Measurements from ENCODE around the gene AP2S1.
"Not testable (repeated sequence)": the region's sequence is repeated elsewhere in the genome, so short reads cannot be mapped to it uniquely, and the experiment has no call there.

AP2S1 gene

DNA sequence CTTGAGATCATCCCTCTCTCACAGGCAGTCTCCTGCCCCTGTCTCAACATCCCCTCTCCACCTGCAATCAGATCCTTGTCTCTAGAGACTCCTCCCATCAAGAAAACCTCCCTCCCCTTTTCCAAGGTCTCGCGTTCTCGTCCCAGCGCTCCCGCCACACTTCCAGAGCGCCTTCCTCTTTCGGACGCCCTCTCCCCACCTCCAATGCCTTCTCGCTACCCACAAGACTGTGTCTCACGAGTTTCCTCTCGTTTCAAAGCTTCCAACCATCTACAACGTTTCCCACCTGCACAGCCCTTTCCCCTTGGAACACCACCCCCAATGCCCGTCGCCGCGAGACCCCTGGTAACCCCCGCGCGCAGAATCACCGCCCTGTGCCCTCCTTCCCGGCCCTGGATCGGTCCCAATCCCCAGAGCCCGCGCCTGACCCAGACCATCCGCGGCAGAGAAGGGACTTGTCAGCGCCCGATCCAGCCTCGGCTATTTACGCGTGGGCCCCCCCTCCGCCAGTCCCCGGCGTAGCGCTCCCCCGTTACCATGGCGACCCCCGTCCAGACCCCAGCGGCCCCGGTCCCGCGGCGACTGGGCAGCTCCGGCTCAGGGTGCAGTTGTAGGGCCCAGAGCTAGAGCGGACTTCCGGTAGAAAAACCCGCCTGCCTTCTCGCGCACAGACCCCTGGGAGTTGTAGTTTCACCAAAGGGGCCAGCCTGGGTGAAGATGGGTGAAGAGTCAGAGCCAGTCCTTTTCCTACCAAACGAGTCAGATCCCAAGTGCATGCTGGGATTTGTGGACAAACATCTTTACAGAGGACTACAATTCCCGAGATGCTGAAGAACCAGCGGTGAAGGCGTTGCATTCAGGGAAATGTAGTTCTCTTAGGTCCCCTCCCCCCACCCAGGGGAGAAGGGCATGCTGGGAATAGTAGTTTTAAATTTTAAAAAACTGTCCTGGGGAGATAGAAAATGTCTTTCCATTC, at the start of gene AP2S1:
TSS of gene AP2S1 (minus strand) at position 619 of the 976 bp plus-strand sequence. CDS start at position 539, 80 bp downstream.
- Mint-ChIP-seq H3K9me3 (no peaks in the 10 kb centered on the region), H3K27ac (peak within 1 kb of the TSS; percentile 74), H3K36me3 (peaks cover 5% of the 10 kb centered on the region), H3K4me3 (peak within 1 kb of the TSS; percentile 94), H3K4me1 (peaks cover 25% of the 10 kb centered on the region), H3K27me3 (no peaks in the 10 kb centered on the region)
- ATAC-seq (ENCODE audit: low read depth) = peak; percentile 89
- DNase-seq (ENCODE audit: low spot score in 2 of 2) = peak; percentile 85 to 89

DNA sequence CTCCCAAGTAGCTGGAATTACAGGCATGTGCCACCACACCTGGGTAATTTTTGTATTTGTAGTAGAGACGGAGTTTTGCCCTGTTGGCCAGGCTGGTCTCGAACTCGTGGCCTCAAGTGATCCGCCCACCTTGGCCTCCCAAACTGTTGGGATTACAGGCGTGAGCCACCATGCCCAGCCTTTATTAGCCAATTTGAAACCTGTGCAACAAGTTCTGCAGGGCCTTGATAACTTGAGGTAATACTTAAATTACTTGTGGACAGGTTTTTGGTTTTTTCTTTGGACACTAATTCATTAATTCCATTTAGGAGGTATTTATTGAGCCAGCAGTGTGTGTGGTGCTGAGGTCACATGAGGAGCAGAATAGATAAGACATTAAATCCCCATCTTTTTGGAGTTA, 49.7 kb upstream of the AP2S1 start:
- Mint-ChIP-seq H3K9me3 (no peaks in the 10 kb centered on the region), H3K36me3 (peaks cover 2% of the 10 kb centered on the region), H3K27ac (no peak overlapping the region), H3K27me3 (no peaks in the 10 kb centered on the region), H3K4me1 (peaks cover 46% of the 10 kb centered on the region), H3K4me3 (no peak overlapping the region)
- DNase-seq (ENCODE audit: low spot score in 2 of 2) (no peak), ATAC-seq (ENCODE audit: low read depth) (no peak)

DNA sequence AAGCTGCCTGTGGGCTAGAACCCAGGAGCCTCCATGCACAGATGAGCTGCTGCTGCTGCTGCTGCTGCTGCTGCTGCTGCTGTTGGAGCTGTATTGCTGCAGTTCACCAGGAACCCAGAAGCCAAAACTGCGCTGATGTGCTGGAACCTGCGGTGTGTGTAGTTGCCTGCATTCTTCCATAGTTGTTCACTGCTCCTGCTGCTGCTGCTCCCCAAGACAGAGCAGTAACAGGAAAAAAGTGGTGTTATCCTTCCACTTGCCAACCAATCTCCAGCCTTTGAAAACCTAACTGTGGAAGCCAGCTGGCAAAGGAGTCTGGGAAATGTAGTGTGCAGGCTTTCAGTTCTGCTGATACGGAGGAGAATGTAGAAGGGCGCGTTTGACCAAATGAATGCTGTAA, 48.1 kb upstream of the AP2S1 start:
- Mint-ChIP-seq H3K27ac (no peak overlapping the region), H3K4me1 (peaks cover 40% of the 10 kb centered on the region), H3K9me3 (no peaks in the 10 kb centered on the region), H3K27me3 (no peaks in the 10 kb centered on the region), H3K4me3 (no peak overlapping the region), H3K36me3 (peaks cover 2% of the 10 kb centered on the region)
- no peak for DNase-seq (ENCODE audit: low spot score in 2 of 2)
- ATAC-seq (ENCODE audit: low read depth) = no peak

DNA sequence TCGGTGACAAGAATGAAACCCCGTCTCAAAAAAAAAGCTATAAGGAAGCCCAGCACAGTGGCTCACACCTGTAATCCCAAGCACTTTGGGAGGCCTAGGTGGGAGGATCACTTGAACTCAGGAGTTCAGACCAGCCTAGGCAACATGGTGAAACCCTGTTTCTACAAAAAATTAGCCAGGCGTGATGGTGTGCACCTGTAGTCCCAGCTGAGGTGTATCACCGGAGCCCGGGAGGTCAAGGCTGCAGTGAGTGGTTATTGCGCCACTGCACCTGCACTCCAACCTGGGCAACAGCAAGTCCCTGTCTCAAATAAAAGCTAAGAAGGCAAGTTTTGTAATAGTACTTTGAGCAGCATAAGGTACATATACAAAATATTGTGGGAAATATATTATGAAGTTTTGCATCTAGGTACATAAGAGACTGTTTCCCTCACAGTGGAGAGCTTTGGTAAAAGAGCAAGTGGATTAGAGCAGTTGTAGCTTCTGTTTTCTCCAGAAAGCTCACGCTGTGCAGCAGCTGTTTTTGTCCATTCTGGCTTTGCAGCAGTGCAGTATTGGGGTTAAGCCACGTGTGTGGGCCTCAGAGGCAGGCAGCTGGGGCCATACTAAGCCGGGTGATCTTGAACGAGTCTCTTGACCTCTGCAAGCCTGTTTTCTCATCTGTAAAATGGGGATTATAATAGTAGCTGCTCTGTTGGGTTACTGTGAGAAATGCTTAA, 45.6 kb upstream of the AP2S1 start:
- ATAC-seq (ENCODE audit: low read depth) (no peak), DNase-seq (ENCODE audit: low spot score in 2 of 2) (no peak)
- H3K27me3 Mint-ChIP-seq = no peaks in the 10 kb centered on the region
- peak overlapping the region; percentile 75 for H3K27ac Mint-ChIP-seq
- H3K9me3 Mint-ChIP-seq = no peaks in the 10 kb centered on the region
- H3K4me3 Mint-ChIP-seq = no peak overlapping the region
- peaks cover 2% of the 10 kb centered on the region for H3K36me3 Mint-ChIP-seq
- H3K4me1 Mint-ChIP-seq = peaks cover 30% of the 10 kb centered on the region

DNA sequence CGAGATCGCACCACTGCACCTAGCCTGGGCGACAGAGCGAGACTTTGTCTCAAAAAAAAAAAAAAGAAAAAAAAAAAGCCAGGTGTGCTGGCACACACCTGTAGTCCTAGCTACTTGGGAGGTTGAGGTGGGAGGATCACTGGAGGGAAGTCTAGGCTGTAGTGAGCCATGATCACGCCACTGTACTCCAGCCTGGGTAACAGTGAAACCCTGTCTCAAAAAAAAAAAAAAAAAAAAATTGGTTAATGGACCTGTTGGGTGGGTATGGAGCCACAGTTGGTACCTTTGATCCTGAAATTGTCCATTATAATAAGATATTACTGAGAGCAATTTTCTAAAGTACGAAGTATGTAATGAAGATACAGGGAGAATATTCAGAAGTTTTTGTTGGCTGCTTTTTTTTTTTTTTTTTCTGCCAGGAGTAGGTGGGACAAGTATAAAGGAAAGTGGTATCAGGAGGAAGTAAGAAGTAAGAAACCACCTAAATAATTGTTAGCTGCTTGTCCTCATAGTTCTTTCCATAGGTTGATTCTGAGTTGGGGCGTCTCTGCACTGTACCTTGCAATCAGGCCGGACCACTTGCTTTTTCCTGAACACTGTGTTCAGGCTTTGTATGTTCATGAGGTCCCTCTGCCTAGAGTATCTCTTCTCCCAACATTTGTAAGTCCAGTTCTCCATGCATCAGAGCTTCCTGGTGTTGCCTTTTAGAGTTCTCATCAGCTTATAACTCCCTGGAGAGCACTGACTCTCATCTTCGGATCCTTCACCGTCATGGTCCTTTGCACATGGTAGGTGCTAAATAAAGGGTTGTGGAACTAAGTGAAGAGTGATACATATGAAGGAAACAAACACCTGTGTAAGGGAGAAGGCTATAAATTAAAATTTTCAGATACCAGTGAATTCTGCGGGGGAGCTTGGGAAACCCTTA, 41.9 kb upstream of the AP2S1 start:
- H3K36me3 Mint-ChIP-seq = no peaks in the 10 kb centered on the region
- no peaks in the 10 kb centered on the region for H3K27me3 Mint-ChIP-seq
- ATAC-seq (ENCODE audit: low read depth) (peak; percentile 78), DNase-seq (ENCODE audit: low spot score in 2 of 2) (no peak)
- peaks cover 27% of the 10 kb centered on the region for H3K4me1 Mint-ChIP-seq
- peak overlapping the region; percentile 33 for H3K27ac Mint-ChIP-seq
- no peaks in the 10 kb centered on the region for H3K9me3 Mint-ChIP-seq
- peak overlapping the region; percentile 33 for H3K4me3 Mint-ChIP-seq

DNA sequence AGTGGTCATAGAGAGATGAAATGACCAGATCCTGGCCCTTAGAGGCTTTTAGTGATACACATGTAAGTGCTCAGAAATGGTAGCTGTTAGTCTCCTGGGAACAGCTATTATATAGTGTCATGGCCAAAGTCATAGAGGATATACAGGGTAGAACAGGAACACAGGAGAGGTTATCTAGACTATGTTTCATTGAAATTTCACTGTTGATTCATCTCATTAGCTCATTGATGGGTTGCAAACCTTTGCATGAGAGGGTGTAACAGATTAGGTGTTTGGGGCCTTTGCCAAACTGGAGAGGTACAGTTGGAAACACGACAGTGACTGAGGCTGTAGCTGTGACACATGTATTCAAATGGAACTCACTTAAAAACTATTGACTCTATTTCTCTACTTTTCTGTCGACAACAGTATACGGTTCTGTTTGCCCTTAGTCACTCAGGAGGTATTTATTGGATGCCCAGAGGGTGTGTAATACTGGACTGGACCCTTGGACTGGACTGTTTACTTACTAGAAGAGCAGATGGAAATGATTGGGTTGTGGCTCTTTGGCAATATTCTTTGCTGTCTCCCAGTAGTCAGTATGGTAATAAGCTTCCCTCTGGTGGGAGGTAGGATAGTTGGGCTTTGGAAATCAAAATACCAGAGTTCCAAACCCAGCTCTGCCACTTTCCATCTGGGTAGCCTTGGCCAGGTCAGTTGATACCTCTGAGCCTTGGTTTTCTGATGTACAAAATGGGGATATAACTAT, 40.0 kb upstream of the AP2S1 start:
- Mint-ChIP-seq H3K4me1 (peaks cover 32% of the 10 kb centered on the region), H3K36me3 (peaks cover 2% of the 10 kb centered on the region), H3K27ac (no peak overlapping the region), H3K9me3 (no peaks in the 10 kb centered on the region), H3K27me3 (no peaks in the 10 kb centered on the region), H3K4me3 (no peak overlapping the region)
- ATAC-seq (ENCODE audit: low read depth) (no peak), DNase-seq (ENCODE audit: low spot score in 2 of 2) (no peak)

DNA sequence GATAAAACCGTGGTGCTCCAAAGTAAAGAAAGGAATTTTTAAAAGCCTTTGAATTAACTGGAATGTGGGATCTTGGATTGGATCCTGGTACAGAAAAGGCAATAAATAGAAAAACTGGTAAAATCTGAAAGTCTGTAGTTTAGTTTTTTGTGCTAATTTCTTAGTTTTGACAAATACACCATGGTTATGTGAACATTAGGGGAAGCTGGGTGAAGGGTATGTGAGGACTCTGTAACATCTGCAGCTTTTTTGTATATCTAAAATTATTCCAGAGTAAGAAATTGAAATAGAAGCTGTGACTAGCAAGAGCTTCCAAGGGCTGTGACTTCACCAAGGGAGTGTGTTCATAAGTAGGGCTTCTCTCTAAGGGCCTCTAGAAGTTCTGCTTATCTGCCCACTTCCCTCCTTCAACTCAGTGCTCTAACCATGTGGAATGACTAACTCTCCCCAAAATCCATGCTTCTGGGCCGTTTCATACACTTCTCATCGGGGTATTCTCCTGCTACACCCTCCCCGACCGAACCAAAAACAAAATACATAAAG, 36.7 kb upstream of the AP2S1 start:
- no peak for DNase-seq (ENCODE audit: low spot score in 2 of 2)
- ATAC-seq (ENCODE audit: low read depth) = no peak
- Mint-ChIP-seq H3K36me3 (peaks cover 2% of the 10 kb centered on the region), H3K4me1 (peaks cover 27% of the 10 kb centered on the region), H3K4me3 (no peak overlapping the region), H3K27ac (no peak overlapping the region), H3K9me3 (no peaks in the 10 kb centered on the region), H3K27me3 (no peaks in the 10 kb centered on the region)

DNA sequence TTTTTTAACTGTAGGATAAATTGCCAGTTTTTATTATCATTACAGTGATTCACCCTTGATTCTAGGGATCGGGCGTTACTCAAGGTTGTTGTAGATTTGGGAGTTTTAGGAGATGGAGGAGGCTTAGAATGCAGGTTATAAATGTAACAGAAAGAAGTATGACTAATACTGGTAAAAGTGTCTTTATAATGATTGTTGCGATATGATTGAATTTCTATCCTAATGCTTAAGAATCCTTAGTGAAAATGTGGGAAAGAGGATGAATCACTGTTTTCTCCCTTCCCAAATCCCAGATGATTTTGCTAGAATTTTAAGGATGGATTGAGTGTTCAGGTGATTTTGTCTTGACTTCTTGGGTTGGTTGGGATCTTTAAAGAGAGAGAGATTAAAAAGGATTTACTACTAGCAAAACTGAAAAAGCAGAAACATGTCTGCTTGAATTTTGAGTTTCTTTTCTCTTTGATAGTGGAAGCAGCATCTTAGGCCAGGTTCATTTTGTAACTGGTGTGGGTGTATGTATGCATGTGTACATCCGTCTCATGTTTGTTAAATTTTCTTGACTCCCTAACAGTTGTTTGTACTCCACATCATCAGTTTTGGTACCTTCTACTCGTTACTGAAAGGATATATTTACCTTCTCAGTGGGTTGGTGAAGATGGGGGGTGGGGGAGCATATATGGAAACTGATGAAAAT, 36.0 kb upstream of the AP2S1 start:
- Mint-ChIP-seq H3K27me3 (no peaks in the 10 kb centered on the region), H3K4me3 (no peak overlapping the region), H3K4me1 (peaks cover 27% of the 10 kb centered on the region), H3K27ac (peak overlapping the region; percentile 22), H3K36me3 (peaks cover 2% of the 10 kb centered on the region), H3K9me3 (no peaks in the 10 kb centered on the region)
- ATAC-seq (ENCODE audit: low read depth) = no peak
- DNase-seq (ENCODE audit: low spot score in 2 of 2) = no peak

DNA sequence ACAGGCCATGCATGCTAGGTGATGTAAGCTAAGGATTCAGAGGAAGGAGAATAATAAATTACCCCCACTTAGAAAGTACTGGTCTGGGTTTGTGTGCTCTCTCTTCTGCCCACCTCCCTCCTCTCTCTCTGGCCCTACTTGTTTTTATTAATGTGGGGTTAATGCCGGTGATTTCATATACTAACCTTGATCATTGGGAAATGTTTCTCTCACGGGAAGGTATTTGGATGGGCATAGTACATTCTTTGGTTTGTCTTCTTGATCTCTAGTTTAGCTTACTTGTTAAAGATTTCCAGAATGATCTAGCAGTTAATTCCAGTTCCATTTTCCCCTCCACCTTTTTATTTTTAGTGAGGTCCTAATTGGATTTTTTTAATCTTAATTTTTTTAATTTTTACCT, 34.8 kb upstream of the AP2S1 start:
- no peak for DNase-seq (ENCODE audit: low spot score in 2 of 2)
- no peaks in the 10 kb centered on the region for H3K9me3 Mint-ChIP-seq

DNA sequence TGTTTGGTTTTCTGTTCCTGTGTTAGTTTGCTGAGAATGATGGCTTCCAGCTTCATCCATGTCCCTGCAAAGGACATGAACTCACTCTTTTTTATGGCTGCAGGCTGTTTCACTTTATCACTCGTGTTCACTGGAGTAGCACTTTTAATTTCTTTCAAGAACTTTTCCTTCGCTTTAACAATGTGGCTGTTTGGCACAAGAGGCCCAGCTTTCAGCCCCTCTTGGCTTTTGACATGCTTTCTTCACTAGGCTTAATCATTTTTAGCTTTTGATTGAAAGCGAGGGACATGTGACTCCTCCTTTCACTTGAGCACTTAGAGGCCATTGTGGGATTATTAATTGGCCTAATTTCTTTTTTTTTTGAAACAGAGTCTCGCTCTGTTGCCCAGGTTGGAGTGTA, 32.1 kb upstream of the AP2S1 start:
- ATAC-seq (ENCODE audit: low read depth); H3K27ac Mint-ChIP-seq: not testable (repeated sequence)

More for the DNA sequence above, 34.8 kb upstream of the AP2S1 start:
- Mint-ChIP-seq H3K4me3 (no peak overlapping the region), H3K4me1 (peaks cover 21% of the 10 kb centered on the region), H3K27me3 (no peaks in the 10 kb centered on the region), H3K27ac (no peak overlapping the region), H3K36me3 (peaks cover 2% of the 10 kb centered on the region)
- ATAC-seq (ENCODE audit: low read depth) = no peak

DNA sequence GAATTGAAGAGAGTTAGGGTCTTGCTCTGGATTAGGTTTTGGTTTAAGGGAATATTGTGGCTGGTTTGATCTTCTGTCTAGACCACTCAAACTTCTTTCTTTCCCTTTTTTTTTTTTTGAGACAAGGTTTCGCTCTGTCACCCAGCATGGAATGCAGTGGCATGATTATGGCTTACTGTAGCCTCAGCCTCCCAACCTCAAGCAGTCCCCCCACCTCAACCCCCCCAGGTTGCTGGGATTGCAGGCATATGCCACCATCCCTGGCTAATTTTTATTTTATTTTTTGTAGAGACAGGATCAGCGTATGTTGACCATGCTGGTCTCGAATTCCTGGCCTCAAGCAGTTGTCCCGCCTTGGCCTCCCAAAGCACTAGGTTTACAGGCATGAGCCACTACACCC, 31.4 kb upstream of the AP2S1 start:
- no peaks in the 10 kb centered on the region for H3K27me3 Mint-ChIP-seq
- H3K27ac Mint-ChIP-seq = no peak overlapping the region
- H3K4me1 Mint-ChIP-seq = peaks cover 17% of the 10 kb centered on the region
- H3K9me3 Mint-ChIP-seq = no peaks in the 10 kb centered on the region
- H3K4me3 Mint-ChIP-seq = no peak overlapping the region
- peaks cover 1% of the 10 kb centered on the region for H3K36me3 Mint-ChIP-seq
- DNase-seq (ENCODE audit: low spot score in 2 of 2) (no peak), ATAC-seq (ENCODE audit: low read depth) (no peak)

More for the DNA sequence above, 32.1 kb upstream of the AP2S1 start:
- DNase-seq (ENCODE audit: low spot score in 2 of 2); H3K4me3 Mint-ChIP-seq; H3K36me3 Mint-ChIP-seq; H3K27me3 Mint-ChIP-seq; H3K9me3 Mint-ChIP-seq: not testable (repeated sequence)
- peaks cover 19% of the 10 kb centered on the region for H3K4me1 Mint-ChIP-seq

DNA sequence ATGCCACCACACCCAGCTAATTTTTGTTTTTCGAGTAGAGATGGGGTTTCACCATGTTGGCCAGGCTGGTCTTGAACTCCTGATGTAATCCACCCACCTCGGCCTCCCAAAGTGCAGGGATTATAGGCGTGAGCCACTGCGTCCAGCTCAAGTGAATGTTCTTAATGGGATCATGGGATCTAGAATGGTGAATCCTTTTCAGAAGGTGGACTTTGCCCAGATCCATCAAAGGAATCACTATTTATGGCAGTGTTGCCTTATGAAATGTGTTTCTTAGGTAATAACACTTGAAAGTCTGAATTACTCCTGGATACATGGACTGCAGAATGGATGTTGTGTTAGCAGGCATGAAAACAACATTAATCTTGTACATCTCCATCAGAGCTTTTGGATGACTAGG, 30.4 kb upstream of the AP2S1 start:
- H3K4me1 Mint-ChIP-seq = peaks cover 8% of the 10 kb centered on the region
- DNase-seq (ENCODE audit: low spot score in 2 of 2) (no peak), ATAC-seq (ENCODE audit: low read depth) (no peak)
- no peak overlapping the region for H3K27ac Mint-ChIP-seq
- no peaks in the 10 kb centered on the region for H3K27me3 Mint-ChIP-seq
- no peaks in the 10 kb centered on the region for H3K9me3 Mint-ChIP-seq
- no peak overlapping the region for H3K4me3 Mint-ChIP-seq
- H3K36me3 Mint-ChIP-seq = no peaks in the 10 kb centered on the region

All from memory B cell (primary cell).